Cardiac fibroblast (primary cell): ENCODE measurements around the gene KBTBD12.

Experiments used
- DNase-seq, 2 donors: peaks; one replicate each; pipeline versions ENCODE4 v3.0.0 to v3.0.0-alpha.2; 2010; ENCODE audit warnings: low read depth in 2 of 2
- H3K4me3 ChIP-seq, 2 donors: replicated peaks in 1 of 2; 1 replicate in 1 of 2; 2 replicates in 1 of 2; pipeline ENCODE4 v1.5.1; 2011; ENCODE audit warnings: low read depth in 2 of 2, low read length in 2 of 2, mild to moderate bottlenecking in 2 of 2, moderate library complexity in 1 of 2
- TF ChIP-seq, protein P1 (sequence below): IDR thresholded peaks from one replicate; pipeline ENCODE4 v1.5.1; 2011; ENCODE audit warnings: low read depth, mild to moderate bottlenecking, low read length, inconsistent platforms

The KBTBD12 gene

DNA sequence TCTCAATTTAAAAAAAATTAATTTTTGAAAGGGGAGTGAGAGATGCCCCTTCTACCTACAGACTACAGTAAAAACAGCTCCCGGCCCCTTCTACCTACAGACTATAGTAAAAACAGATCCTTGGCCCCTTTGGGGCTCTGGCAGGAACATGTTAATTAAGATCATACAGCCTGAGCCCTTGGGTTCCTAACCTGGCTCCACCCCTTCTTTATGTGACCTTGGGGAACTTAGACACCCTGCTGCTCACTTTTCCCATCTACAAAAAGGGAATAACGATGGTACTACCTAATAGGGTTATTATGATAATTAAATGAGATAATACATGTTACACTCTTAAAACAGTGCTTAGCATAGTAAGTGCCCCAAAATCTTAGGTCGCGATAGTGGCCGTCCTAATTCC, 77.1 kb downstream of the KBTBD12 start:
- TF ChIP-seq, protein P1, sequence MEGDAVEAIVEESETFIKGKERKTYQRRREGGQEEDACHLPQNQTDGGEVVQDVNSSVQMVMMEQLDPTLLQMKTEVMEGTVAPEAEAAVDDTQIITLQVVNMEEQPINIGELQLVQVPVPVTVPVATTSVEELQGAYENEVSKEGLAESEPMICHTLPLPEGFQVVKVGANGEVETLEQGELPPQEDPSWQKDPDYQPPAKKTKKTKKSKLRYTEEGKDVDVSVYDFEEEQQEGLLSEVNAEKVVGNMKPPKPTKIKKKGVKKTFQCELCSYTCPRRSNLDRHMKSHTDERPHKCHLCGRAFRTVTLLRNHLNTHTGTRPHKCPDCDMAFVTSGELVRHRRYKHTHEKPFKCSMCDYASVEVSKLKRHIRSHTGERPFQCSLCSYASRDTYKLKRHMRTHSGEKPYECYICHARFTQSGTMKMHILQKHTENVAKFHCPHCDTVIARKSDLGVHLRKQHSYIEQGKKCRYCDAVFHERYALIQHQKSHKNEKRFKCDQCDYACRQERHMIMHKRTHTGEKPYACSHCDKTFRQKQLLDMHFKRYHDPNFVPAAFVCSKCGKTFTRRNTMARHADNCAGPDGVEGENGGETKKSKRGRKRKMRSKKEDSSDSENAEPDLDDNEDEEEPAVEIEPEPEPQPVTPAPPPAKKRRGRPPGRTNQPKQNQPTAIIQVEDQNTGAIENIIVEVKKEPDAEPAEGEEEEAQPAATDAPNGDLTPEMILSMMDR: no peak
- no peak for DNase-seq
- no peak overlapping the region for H3K4me3 ChIP-seq

DNA sequence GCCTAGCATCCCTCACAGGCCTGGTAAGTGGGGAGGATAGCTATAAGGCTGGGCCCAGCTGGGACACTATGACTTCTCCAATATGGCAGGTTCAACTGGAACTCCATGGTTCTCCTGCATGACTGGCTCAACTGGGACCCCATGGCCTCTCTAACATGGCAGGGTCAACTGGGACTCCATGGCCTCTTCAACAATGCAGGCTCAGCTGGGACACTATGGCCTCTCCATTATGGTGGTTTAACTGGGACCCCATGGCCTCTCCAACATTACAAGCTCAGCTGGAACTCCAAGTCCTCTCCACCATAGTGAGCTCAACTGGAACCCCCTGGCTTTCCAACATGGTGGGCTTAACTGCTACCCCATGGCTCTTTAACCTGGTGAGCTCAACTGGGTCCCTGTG, 79.0 kb downstream of the KBTBD12 start:
- DNase-seq: no peak
- no peak overlapping the region for H3K4me3 ChIP-seq
- TF ChIP-seq, protein P1: no peak

DNA sequence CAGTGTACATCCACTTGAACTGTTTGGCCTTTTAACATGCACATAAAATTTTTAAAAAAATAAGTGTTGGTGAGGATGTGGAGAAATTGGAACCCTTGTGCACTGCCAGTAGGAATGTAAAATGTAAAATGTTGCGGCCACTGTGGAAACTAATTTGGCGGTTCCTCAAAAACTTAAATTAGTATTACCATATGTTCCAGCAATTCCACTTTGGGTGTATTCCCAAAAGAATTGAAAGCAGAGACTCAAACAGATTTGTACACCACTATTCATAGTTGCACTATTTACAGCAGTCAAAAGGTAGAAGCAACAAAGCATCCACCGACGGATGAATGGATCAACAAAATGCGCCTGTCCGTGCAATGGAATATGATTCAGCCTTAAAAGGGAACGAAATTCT, 82.0 kb downstream of the KBTBD12 start:
- no peak for DNase-seq

DNA sequence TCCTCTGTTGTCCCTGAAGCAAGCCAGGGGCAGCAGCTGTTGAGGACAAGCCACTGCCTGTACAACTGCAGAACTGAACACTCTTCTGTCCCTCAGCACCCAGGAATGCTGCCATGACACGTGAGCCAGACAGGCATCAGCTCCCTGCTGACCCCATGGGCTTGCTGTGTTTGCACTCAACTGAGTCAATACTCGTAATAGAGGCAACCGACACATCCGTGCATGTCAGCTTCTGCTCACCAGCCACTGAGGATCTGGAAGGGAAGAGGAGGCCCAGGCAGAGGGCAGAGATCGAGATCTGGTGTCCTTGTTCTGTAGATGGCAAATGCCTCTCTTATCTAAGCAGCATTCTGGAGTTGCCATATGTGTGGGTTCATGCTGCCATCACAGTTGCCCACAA, 82.9 kb downstream of the KBTBD12 start:
- H3K4me3 ChIP-seq: no peak overlapping the region
- TF ChIP-seq, protein P1: no peak
- DNase-seq: no peak

More for the DNA sequence above, 82.0 kb downstream of the KBTBD12 start:
- no peak overlapping the region for H3K4me3 ChIP-seq
- TF ChIP-seq, protein P1: no peak

DNA sequence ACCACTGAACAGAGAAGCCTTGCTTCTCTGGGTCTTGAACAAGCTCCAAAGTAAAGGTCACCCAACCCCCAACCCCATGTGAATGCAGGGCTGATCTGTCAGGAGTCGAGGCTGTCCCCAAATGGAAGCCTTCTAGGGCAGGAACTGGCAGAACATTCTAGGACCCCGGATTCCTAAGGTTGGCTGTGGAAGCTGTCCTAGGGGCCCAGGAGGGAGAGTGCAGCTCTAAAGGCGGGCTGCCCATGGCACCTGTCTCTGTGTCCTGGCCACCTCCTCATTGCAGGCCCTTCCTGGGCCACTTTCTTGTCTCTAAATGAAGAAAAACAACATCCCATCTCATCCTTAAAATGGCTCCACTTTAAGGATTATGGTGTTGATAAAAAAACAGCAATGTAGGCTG, 83.6 kb downstream of the KBTBD12 start:
- DNase-seq: no peak
- TF ChIP-seq, protein P1: no peak
- H3K4me3 ChIP-seq: no peak overlapping the region

DNA sequence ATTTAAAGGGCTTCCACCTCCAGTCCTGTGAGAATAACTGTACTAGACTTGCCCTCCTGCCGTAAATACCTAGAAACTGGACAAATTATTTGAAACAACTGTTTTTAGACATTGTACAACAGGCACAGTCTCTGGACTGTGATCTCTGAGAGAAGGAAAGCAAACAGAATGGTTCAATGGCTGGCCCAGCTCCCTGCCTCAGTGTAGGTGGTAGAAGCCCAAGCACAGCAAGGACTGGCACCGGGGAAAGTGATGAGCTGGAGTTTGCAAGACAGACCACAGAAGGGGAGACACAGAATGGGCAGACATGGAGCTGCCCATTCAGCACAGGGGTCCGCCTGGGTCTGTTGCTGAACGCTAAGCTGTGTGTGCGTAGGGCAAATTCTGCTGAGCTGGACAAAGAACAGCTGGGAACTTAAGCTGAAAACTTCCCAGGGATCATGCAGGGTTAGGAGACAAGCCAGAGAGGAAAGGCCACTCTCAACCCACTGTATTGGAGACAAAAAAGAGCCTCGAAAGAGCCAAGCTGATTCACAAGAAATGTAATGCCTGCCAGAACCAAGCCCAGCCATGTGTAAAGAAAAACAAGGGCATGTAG, 84.6 kb downstream of the KBTBD12 start:
- DNase-seq: no peak
- TF ChIP-seq, protein P1: no peak

DNA sequence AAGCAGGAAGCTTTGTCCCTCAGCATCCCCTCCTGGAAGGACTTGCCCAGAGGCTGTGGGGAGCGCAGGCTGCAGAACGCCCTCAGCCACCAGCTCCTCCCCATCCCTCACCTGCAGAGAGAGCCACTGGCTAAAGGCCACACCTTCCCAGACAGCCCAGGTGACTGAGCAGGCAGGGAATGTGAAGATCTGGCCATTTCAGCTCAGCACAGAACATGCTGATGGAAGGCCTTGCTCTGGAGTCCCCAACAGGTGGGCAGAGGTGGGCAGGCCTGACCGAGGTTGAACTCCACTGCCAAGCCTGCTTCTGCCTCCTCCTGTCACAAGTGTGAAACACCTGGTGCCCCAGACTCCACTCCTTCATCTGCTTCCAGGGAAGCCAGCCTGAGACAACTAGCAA, 86.5 kb downstream of the KBTBD12 start:
- TF ChIP-seq, protein P1: no peak
- H3K4me3 ChIP-seq: no peak overlapping the region
- no peak for DNase-seq

More for the DNA sequence above, 84.6 kb downstream of the KBTBD12 start:
- no peak overlapping the region for H3K4me3 ChIP-seq
